Activated CD4-positive, alpha-beta T cell treated with anti-CD3 and anti-CD28 coated beads, Interleukin-2, amount 50 U/mL, for 1 hour (primary cell): ENCODE data around the gene SPIC.

ENCODE experiments used
- DNase-seq: peaks from one replicate; pipeline ENCODE4 v3.0.0-alpha.2; 2020

Gene SPIC

DNA sequence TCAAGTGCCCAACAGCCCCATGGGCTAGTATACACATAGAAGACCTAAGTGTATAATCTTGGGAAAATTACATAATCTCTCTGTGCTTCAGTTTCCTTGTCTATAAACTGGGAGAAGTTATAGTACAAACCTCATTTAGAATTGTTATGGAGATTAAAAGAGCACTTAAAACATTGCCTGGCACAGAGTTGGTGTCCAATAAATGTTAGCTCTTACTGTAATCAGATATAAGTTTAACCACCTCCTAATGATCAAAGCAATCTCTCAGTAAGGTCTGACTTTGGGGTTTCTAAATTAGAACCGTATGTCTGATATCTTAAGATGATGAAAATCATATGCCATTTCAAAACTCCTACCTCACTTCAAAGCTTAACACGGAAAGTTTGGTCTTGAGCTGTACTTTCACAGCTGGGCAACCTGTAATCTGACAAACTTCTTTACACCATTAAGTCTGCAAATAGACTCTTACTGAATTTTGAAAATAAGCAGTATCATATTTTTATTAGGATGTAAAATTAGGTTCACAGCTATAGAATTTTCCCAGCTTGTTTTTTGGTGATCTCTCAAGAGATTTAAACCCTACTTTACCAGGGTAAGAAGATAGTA lies 61.0 kb downstream of the SPIC start:
- no peak for DNase-seq
